IPS-20b (cell line): Measurements from ENCODE around the gene POFUT1.
"Not testable (repeated sequence)": the region's sequence is repeated elsewhere in the genome, so short reads cannot be mapped to it uniquely, and the experiment has no call there.

Source experiments
- H3K27ac ChIP-seq: one replicate; pipeline ENCODE4 v1.5.1; 2013; ENCODE audit warnings: low read length
- H3K27me3 ChIP-seq: 2 replicates; pipeline ENCODE4 v1.6.1; 2013; ENCODE audit warnings: mild to moderate bottlenecking, low read length, inconsistent platforms; ENCODE audit not compliant: insufficient read depth
- H3K36me3 ChIP-seq: 2 replicates; pipeline ENCODE4 v1.6.1; 2013; ENCODE audit warnings: low read depth, mild to moderate bottlenecking, inconsistent platforms, low read length, moderate library complexity; ENCODE audit not compliant: insufficient read depth
- H3K4me1 ChIP-seq: 2 replicates; pipeline ENCODE4 v1.6.1; 2013; ENCODE audit warnings: mild to moderate bottlenecking, control low read depth, inconsistent platforms, low read length, moderate library complexity; ENCODE audit not compliant: insufficient read depth
- H3K4me3 ChIP-seq: 2 replicates; pipeline ENCODE4 v1.5.1; 2013; ENCODE audit warnings: mild to moderate bottlenecking, low read length, inconsistent platforms
- H3K9ac ChIP-seq: 2 replicates; pipeline ENCODE4 v1.6.1; 2013; ENCODE audit warnings: low read depth, mild to moderate bottlenecking, inconsistent platforms, low read length, moderate library complexity
- H3K9me3 ChIP-seq: 2 replicates; pipeline ENCODE4 v1.6.1; 2013; ENCODE audit warnings: mild to moderate bottlenecking, low read depth, low read length, inconsistent platforms; ENCODE audit not compliant: insufficient read depth

The POFUT1 gene

DNA sequence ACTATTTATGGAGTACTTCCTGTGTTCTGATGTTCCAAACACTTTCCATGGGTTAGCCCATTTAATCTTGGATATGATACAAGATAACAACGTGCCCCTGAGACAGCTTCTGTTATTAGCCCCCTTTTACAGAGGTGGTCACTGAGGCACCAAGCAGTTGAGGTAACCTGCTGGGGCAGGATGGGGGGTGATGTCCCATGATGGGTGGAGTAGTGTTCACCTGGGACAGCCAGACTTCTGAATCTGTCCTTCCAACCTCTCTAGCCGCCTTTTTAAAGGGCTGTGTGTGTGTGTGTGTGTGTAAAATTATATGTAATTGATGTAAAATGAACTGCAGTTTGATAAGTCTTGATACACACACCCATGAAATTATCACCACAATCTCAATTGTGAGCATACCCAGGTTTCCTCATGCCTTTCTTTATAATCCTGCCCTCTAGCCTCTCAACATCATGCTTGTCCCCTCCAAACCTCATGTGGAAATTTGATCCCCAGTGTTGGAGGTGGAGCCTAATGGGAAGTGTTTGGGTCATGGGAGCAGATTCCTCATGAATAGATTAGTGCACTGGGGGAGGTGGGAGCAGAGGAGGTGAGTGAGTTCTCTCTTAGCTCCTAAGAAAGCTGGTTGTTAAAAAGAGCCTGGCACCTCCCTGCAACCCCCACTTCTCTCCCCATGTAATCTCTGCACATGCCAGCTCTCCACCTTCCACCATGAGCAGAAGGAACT, 39.3 kb upstream of the POFUT1 start:
- peaks cover 6% of the 10 kb centered on the region; the same call in 1 of the 2 replicates for H3K4me1 ChIP-seq

DNA sequence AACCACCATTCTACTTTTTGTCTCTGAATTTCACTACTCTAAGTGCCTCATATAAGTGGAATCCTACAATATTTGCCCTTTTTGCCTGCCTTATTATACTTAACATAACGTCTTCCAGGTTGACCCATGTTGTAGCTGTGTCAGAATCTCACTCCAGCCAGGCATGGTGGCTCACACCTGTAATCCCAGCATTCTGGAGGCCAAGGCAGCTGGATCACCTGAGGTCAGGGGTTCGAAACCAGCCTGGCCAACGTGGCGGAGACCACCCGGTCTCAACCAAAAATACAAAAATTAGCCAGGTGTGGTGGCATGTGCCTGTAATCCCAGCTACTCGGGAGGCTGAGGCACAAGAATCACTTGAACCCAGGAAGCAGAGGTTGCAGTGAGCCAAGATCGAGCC, 30.0 kb upstream of the POFUT1 start:
- H3K4me1 ChIP-seq, H3K27ac ChIP-seq, H3K4me3 ChIP-seq, H3K9me3 ChIP-seq, H3K36me3 ChIP-seq, H3K27me3 ChIP-seq, H3K9ac ChIP-seq: not testable (repeated sequence)

More for the DNA sequence above, 39.3 kb upstream of the POFUT1 start:
- no peak overlapping the region; the same call in 1 of the 2 replicates for H3K9ac ChIP-seq
- H3K9me3 ChIP-seq = no peaks in the 10 kb centered on the region
- no peak overlapping the region for H3K27ac ChIP-seq
- peaks cover 39% of the 10 kb centered on the region for H3K36me3 ChIP-seq
- H3K27me3 ChIP-seq = no peaks in the 10 kb centered on the region
- H3K4me3 ChIP-seq = no peak overlapping the region

DNA sequence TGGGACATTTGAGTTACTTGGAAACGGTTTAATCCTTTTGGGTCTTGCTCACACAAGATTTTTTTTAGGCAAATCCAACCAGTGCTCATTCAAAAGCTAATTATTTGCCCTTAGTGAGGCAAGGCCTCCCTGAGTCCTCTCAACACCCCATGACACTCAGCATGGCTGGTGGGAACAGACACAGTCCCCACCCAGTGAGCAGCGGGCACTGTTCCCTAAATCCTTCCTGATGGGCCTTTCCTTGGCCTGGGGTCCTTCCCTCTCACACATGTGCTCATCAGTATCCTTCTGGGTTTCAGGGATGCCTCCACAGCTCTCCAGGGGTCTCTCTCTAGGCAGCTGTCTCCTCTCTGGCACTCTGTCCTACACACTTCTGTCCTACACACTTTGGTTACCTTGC, 28.2 kb upstream of the POFUT1 start:
- H3K9me3 ChIP-seq = no peaks in the 10 kb centered on the region
- H3K4me3 ChIP-seq = no peak overlapping the region
- H3K27me3 ChIP-seq = no peaks in the 10 kb centered on the region
- no peaks in the 10 kb centered on the region for H3K4me1 ChIP-seq
- no peak overlapping the region for H3K27ac ChIP-seq
- H3K36me3 ChIP-seq = no peaks in the 10 kb centered on the region
- H3K9ac ChIP-seq = no peak overlapping the region

DNA sequence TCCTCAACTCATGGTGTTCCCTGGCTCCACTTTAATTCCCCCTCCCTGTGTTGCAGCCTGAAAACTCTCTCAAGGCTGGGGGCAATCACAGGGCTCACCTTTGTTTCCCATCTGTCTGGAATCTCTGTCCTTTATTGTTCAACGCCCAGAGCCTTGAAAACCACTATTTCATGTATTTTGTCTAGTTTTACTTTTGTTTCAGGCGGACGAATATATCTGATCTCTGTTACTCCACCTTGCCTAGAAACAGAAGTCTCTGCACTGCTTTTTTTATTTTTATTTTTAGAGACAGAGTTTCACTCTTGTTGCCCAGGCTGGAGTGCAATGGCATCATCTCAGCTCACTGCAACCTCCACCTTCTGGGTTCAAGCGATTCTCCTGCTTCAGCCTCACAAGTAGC, 27.7 kb upstream of the POFUT1 start:
- Histone ChIP-seq H3K4me1 (no peaks in the 10 kb centered on the region), H3K36me3 (no peaks in the 10 kb centered on the region), H3K27ac (no peak overlapping the region), H3K9me3 (no peaks in the 10 kb centered on the region), H3K4me3 (no peak overlapping the region), H3K27me3 (no peaks in the 10 kb centered on the region), H3K9ac (no peak overlapping the region)

DNA sequence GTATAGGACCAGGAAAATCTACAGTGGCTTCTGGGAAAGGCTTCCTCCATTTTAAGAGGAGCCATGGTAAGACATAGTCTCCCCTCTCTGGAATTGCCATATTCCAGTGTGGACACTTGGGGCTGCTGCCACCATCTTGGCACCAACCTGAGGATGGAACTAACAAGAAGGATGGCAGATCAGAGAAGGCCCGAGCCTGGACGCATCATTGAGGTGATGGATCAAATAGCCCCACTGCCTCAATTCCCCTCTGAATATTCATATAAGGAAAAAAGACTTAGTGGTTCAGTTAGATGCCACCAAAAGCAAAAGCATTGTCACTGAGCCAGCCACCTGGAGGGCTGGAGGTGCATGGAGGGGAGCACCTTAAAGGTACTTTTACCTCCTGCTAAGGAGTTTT, 26.1 kb upstream of the POFUT1 start:
- H3K9me3 ChIP-seq = no peaks in the 10 kb centered on the region

DNA sequence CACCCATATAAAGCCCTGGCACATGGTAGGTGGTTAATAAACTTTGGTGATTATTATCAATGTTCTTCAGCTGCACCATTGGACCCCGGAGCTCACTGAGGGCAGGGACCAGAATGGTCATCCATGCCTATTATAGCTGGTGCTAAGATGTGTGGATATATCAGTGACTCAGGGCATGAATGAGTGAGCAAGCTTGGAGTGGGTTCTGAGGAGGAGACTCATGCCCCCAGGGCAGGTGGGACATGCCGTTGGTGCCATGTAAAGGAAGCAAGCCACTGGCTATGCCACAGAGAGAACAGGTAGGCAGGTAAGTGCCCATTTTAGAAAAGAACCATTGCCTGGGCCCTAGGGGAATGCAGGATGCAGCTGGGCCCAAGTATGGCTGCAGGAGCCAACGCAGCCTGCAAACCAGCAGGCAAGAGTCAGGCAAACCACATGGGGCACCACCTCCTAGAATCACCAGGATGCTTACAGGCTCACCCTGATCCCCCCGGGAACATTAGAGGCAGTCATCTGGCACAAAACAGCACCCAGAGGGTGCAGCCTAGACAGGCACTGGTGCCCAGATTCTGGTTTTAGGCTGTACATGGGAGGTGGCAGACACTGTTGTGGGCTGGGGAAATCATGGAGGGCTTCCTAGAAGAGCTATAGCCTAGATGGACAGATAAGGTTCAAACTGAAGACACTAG, 23.6 kb upstream of the POFUT1 start:
- no peaks in the 10 kb centered on the region for H3K27me3 ChIP-seq
- H3K9ac ChIP-seq = no peak overlapping the region
- H3K4me1 ChIP-seq = no peaks in the 10 kb centered on the region; the same call in 1 of the 2 replicates
- H3K36me3 ChIP-seq = no peaks in the 10 kb centered on the region
- no peak overlapping the region for H3K27ac ChIP-seq
- H3K4me3 ChIP-seq = no peak overlapping the region
- H3K9me3 ChIP-seq = no peaks in the 10 kb centered on the region

More for the DNA sequence above, 26.1 kb upstream of the POFUT1 start:
- Histone ChIP-seq H3K27ac (no peak overlapping the region), H3K27me3 (no peaks in the 10 kb centered on the region), H3K4me1 (no peaks in the 10 kb centered on the region), H3K4me3 (no peak overlapping the region), H3K9ac (no peak overlapping the region), H3K36me3 (no peaks in the 10 kb centered on the region)

DNA sequence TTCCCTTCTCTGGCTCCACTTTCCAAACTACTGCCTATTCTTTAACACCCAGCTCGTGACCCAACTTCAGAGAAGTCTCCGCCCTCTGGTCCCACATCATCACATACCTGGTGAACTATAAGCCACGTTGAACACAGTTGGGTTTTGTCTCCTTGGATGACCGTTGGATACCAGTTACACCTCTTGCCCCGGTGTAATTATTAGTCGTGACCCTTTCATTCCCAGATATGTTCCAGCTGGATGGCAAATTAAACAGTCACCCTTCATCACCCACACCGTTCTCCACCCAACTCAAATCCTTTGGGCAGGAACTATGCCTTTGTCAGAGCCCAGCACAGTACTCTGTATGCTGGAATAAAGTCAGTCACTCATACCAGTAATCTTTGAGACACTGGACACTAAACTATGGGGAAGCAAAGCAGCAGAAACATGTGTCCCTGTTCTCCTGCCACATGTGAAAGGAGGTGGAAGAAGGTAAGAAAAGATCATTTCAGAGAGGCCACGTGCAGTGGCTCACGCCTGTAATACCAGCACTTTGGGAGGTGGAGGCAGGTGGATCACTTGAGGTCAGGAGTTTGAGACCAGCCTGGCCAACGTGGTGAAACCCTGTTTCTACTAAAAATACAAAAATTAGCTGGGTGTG, 22.6 kb upstream of the POFUT1 start:
- Histone ChIP-seq H3K27me3 (no peaks in the 10 kb centered on the region), H3K9me3 (no peaks in the 10 kb centered on the region), H3K4me1 (peaks cover 4% of the 10 kb centered on the region; the same call in 1 of the 2 replicates), H3K4me3 (no peak overlapping the region), H3K9ac (no peak overlapping the region), H3K36me3 (no peaks in the 10 kb centered on the region), H3K27ac (no peak overlapping the region)

DNA sequence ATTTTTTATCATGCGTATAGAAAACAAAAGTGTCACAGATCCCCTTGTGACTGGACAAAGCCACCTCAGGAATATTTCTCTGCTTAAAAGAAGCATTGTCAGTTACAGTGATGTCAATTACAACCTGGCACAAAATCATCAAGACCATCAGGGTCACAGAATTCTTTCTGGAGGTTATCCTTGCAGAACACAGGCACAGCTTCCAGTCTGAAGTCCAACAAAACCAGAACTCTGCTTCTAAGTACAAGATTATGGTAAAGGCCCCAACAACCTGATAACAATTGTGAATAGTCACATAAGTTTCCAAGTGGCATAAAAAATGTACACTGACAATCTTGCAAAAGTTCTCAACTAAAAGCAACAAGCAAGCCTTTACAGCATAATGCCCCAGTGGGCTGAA, 21.2 kb upstream of the POFUT1 start:
- Histone ChIP-seq H3K4me1 (peaks cover 4% of the 10 kb centered on the region; the same call in 1 of the 2 replicates), H3K36me3 (peaks cover under 1% of the 10 kb centered on the region; the same call in 1 of the 2 replicates), H3K9ac (no peak overlapping the region)

DNA sequence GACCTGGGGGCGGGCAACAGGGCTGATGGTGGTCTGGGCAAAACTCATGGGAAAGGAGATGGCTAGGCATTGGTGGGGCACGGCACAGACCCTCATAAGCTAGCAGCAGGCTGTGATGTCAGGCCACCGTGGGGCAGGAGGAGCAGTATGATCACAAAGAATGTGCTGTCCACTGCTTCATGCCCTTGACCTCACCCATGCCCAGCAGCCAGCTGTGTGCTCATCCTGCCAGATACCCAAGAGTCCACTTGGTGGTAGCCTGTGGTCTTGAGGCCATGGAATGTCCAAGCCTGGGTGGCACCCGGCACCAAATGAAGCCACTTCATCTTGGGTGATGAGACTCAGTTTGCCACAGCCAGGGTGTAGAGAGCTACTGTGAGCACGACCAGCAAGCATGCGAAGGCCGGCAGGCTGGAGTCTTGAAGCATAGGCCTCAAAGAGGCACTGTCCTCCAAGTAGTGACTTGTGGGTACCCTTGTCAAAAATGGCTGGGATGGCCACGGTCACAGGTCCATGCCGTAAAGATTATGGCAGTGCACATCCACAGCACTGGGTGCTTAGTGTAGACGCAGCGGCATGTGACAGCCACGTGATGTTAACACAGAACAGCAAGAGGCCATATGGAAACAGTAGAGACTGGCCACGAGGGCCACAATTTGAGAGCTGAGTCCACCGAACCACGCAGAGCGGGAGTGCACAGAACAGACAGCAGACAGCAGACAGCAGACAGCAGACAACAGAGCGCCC, 19.1 kb upstream of the POFUT1 start:
- Histone ChIP-seq H3K4me3 (peak overlapping the region; percentile 73; the same call in 1 of the 2 replicates), H3K36me3 (peaks cover 18% of the 10 kb centered on the region), H3K9ac (no peak overlapping the region)

More for the DNA sequence above, 21.2 kb upstream of the POFUT1 start:
- H3K4me3 ChIP-seq = no peak overlapping the region
- H3K9me3 ChIP-seq = no peaks in the 10 kb centered on the region
- no peaks in the 10 kb centered on the region for H3K27me3 ChIP-seq
- H3K27ac ChIP-seq = no peak overlapping the region

DNA sequence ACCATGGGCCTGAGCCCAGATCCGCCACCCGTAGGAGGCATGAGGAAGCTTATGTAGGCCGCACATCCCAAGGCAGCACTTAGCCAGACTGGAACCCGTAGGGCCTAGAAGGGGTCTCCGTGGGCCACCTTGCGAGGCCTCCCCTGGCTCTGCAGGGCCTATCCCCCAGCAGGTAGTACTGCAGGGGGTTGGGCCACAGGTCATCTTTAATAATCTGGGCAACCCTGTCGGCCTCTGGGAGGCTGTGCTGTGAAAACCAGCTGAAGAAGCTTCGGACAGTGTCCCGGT, 18.6 kb upstream of the POFUT1 start:
- Histone ChIP-seq H3K9me3 (no peaks in the 10 kb centered on the region), H3K4me3 (peak overlapping the region; percentile 73), H3K27me3 (no peaks in the 10 kb centered on the region), H3K4me1 (peaks cover 4% of the 10 kb centered on the region; the same call in 1 of the 2 replicates), H3K9ac (peak overlapping the region; percentile 83; the same call in 1 of the 2 replicates), H3K36me3 (peaks cover 18% of the 10 kb centered on the region), H3K27ac (no peak overlapping the region)

More for the DNA sequence above, 19.1 kb upstream of the POFUT1 start:
- Histone ChIP-seq H3K4me1 (peaks cover 4% of the 10 kb centered on the region; the same call in 1 of the 2 replicates), H3K9me3 (no peaks in the 10 kb centered on the region), H3K27ac (no peak overlapping the region), H3K27me3 (no peaks in the 10 kb centered on the region)
